ENCODE measurements around the gene GIMAP8. TPM values are rescaled to one million over a fixed set of nuclear protein-coding genes. Genes with fewer than 3 reads are reported as not detected.

Gene GIMAP8
- total RNA-seq, 1 donor from 2014 or later: not detected

DNA sequence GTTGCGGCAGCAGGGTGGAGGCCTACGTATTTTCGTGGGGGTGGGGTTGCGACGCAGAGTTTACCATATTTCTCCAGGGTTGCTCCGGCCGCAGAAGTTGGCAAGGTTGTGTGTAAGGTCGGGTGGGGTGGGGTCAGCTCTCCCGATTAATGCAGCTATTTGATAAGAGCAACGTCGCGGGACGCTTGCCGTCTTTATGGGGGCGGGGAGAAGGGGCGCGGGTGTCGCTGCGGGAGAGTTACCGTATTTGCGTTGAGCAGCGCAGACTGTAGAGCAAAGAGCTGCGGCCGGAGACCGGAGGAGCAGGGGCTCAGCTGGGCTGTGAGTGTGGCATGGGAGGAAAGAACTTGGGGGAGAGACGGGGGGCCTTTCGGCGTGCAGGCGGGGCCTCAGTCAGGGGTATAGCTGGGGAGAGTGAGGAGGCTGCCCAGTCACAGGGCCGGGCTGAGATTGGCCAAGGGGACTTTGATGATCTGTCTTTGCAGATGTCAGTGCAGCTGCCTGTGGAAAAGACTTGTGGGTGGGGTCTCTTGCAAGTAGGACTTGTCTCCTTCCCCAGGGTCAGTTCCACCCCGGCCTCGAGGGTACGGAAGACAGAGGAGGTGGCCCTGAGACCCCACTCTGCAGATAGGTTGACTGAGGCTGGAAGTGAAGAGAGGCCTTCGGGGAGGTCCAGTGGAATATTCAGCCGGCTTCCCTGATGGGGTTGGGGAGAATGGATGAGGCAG, 44.7 kb upstream of the GIMAP8 start:
- H3K4me1 Mint-ChIP-seq (ENCODE audit: low read depth, unreplicated experiment): peaks cover 57% of the 10 kb centered on the region
- H3K9me3 Mint-ChIP-seq (ENCODE audit: unreplicated experiment): peaks cover 20% of the 10 kb centered on the region
- TF ChIP-seq, protein P1, sequence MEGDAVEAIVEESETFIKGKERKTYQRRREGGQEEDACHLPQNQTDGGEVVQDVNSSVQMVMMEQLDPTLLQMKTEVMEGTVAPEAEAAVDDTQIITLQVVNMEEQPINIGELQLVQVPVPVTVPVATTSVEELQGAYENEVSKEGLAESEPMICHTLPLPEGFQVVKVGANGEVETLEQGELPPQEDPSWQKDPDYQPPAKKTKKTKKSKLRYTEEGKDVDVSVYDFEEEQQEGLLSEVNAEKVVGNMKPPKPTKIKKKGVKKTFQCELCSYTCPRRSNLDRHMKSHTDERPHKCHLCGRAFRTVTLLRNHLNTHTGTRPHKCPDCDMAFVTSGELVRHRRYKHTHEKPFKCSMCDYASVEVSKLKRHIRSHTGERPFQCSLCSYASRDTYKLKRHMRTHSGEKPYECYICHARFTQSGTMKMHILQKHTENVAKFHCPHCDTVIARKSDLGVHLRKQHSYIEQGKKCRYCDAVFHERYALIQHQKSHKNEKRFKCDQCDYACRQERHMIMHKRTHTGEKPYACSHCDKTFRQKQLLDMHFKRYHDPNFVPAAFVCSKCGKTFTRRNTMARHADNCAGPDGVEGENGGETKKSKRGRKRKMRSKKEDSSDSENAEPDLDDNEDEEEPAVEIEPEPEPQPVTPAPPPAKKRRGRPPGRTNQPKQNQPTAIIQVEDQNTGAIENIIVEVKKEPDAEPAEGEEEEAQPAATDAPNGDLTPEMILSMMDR (IDR thresholded peaks at IDR 0.05; ENCODE audit: partially characterized antibody, unreplicated experiment): no peak
- peak overlapping the region; percentile 76 for H3K27ac Mint-ChIP-seq (ENCODE audit: unreplicated experiment)
- peaks cover 3% of the 10 kb centered on the region for H3K36me3 Mint-ChIP-seq (ENCODE audit: unreplicated experiment)
- DNase-seq: peak; percentile 66
- H3K4me3 Mint-ChIP-seq (ENCODE audit: unreplicated experiment): peak overlapping the region; percentile 93
- peaks cover 15% of the 10 kb centered on the region for H3K27me3 Mint-ChIP-seq (ENCODE audit: unreplicated experiment)

- peak overlapping the region; percentile 93 for H3K4me3 Mint-ChIP-seq (ENCODE audit: unreplicated experiment)
- H3K4me1 Mint-ChIP-seq (ENCODE audit: low read depth, unreplicated experiment): peaks cover 57% of the 10 kb centered on the region
- no peak for DNase-seq
Measured at GRCh38 chr7:150406312-150406566, 44.2 kb upstream of the GIMAP8 start.

DNA sequence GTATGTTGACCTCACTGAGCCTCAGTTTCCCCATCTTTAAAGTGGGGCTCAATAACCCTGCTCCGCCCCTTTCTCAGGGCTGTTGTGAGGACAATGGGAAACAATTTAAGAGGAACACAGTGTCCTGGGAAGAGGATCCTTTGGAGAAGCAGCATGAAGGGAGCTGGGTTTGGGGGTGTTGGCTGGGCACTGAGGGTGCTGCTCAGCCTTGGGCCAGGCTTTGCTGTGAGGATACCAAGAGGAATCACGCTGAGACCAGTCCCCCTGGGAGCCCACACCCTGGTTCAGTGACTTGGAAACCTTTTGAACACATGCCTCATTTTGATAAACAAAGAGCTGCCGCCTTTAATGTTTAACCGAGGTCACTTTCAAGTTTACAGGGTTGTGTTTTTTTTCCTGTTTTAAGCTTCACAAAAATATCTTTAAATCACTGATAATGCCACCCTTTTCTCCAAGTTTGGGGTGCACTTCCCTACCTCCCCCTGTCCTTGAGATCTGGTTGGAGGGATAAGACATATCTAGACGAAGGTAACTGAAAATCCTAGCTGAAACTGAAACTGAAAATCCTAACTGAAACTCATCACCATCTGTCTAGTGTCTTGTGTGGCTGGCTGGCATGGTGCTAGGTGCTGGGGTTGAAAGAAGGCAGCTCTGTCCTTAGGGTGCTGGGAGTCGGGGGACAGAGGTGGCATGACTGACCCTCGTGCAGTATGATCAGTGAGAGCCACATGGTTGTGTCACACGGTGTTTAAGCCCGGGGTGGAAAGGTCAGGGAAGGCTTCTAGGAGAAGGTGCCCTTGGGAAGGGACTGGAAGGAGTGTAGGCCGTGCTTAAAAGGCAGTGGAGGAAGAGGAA, 43.6 kb upstream of the GIMAP8 start:
- no peak for DNase-seq
- Mint-ChIP-seq H3K9me3 (ENCODE audit: unreplicated experiment) (peaks cover 18% of the 10 kb centered on the region), H3K27me3 (ENCODE audit: unreplicated experiment) (peaks cover 12% of the 10 kb centered on the region), H3K36me3 (ENCODE audit: unreplicated experiment) (peaks cover 3% of the 10 kb centered on the region), H3K4me3 (ENCODE audit: unreplicated experiment) (peak overlapping the region; percentile 93), H3K4me1 (ENCODE audit: low read depth, unreplicated experiment) (peaks cover 52% of the 10 kb centered on the region), H3K27ac (ENCODE audit: unreplicated experiment) (peak overlapping the region; percentile 82)
- TF ChIP-seq, protein P1 (IDR thresholded peaks at IDR 0.05; ENCODE audit: partially characterized antibody, unreplicated experiment): no peak

More at GRCh38 chr7:150406312-150406566, 44.2 kb upstream of the GIMAP8 start:
- Mint-ChIP-seq H3K27me3 (ENCODE audit: unreplicated experiment) (peaks cover 12% of the 10 kb centered on the region), H3K9me3 (ENCODE audit: unreplicated experiment) (peaks cover 20% of the 10 kb centered on the region), H3K36me3 (ENCODE audit: unreplicated experiment) (peaks cover 3% of the 10 kb centered on the region), H3K27ac (ENCODE audit: unreplicated experiment) (peak overlapping the region; percentile 76)
- TF ChIP-seq, protein P1 (IDR thresholded peaks at IDR 0.05; ENCODE audit: partially characterized antibody, unreplicated experiment): no peak

DNA sequence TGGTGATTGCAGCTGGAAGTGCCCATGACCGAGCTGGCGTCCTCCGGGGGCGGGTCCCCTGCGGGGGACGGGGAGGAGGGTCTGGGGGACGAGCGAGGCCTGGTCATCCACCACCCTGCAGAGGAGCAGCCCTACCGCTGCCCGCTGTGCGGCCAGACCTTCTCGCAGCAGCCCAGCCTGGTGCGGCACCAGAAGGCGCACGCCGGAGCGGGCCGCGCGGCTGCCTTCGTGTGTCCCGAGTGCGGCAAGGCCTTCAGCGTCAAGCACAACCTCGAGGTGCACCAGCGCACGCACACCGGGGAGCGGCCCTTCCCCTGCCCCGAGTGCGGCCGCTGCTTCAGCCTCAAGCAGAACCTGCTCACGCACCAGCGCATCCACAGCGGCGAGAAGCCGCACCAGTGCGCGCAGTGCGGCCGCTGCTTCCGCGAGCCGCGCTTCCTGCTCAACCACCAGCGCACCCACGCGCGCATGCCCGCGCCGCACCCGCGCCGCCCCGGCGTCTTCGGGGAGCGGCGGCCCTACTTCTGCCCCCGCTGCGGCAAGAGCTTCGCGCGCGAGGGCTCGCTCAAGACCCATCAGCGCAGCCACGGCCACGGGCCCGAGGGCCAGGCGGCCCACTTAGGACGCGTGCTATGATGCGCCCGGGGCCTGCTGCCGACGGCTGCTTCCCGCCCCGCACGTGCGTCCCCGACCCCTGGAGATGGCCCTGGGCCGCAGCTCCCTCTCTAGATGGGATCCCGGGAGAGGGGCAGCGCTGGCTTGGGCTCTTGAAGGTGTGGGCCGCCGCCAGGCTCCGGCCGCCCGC, 42.6 kb upstream of the GIMAP8 start:
- H3K4me1 Mint-ChIP-seq (ENCODE audit: low read depth, unreplicated experiment): peaks cover 44% of the 10 kb centered on the region
- no peak for DNase-seq
- peaks cover 15% of the 10 kb centered on the region for H3K9me3 Mint-ChIP-seq (ENCODE audit: unreplicated experiment)
- H3K36me3 Mint-ChIP-seq (ENCODE audit: unreplicated experiment): peaks cover 3% of the 10 kb centered on the region
- no peak overlapping the region for H3K4me3 Mint-ChIP-seq (ENCODE audit: unreplicated experiment)
- no peak overlapping the region for H3K27ac Mint-ChIP-seq (ENCODE audit: unreplicated experiment)
- peaks cover 9% of the 10 kb centered on the region for H3K27me3 Mint-ChIP-seq (ENCODE audit: unreplicated experiment)
- TF ChIP-seq, protein P1 (IDR thresholded peaks at IDR 0.05; ENCODE audit: partially characterized antibody, unreplicated experiment): no peak
